Esophagus muscularis mucosa (tissue), 4 donors: ENCODE measurements around the gene LCNL1. TPM values are rescaled to one million over a fixed set of nuclear protein-coding genes. Genes with fewer than 3 reads are reported as not detected.
"Not testable (repeated sequence)": the region's sequence is repeated elsewhere in the genome, so short reads cannot be mapped to it uniquely, and the experiment has no call there.

Source experiments
- DNase-seq: peaks from one replicate; pipeline ENCODE4 v3.0.0-alpha.2; 2017; ENCODE audit errors: extremely low spot score
- H3K27ac ChIP-seq, 4 donors: fragments of 200-600 bp; sonication (generic); replicated peaks in 1 of 4; 1 replicate in 3 of 4; 2 replicates in 1 of 4; pipeline ENCODE4 v1.5.1; 2016 to 2019; ENCODE audit warnings: mild to moderate bottlenecking in 1 of 4
- H3K27me3 ChIP-seq, 4 donors: fragments of 200-600 bp; sonication (generic); one replicate each; pipeline versions ENCODE4 v1.5.1 to v1.6.0; 2016 to 2019
- H3K36me3 ChIP-seq, 4 donors: fragments of 200-600 bp; sonication (generic); one replicate each; pipeline ENCODE4 v1.5.1; 2016 to 2019
- H3K4me1 ChIP-seq, 4 donors: fragments of 200-600 bp; sonication (generic); one replicate each; pipeline ENCODE4 v1.5.1; 2016 to 2019
- H3K4me3 ChIP-seq, 4 donors: fragments of 200-600 bp; sonication (generic); 1 replicate in 2 of 4; 2 replicates in 2 of 4; pipeline ENCODE4 v1.5.1; 2016 to 2019; ENCODE audit warnings: mild to moderate bottlenecking in 4 of 4, moderate library complexity in 1 of 4
- H3K9me3 ChIP-seq, 4 donors: fragments of 200-600 bp; sonication (generic); 1 replicate in 3 of 4; 2 replicates in 1 of 4; pipeline ENCODE4 v1.5.1; 2016 to 2019
- EP300 ChIP-seq: sonication (generic); formaldehyde crosslinking; IDR thresholded peaks from one replicate; pipeline ENCODE4 v1.6.1; 2017; ENCODE audit warnings: antibody characterized with exemption
- POLR2A ChIP-seq: fragments of 450-650 bp; IDR thresholded peaks from one replicate; pipeline ENCODE4 v1.6.1; 2017; ENCODE audit warnings: antibody characterized with exemption, moderate library complexity, mild to moderate bottlenecking, low read depth
- POLR2AphosphoS5 ChIP-seq, 2 donors: sonication (generic); formaldehyde crosslinking; IDR thresholded peaks; one replicate each; pipeline ENCODE4 v1.6.1; 2017; ENCODE audit warnings: antibody characterized with exemption in 2 of 2
- WGBS: methylation state at CpG from one replicate; pipeline ENCODE4 v1.1.5; 2018; 5-methylcytosine and 5-hydroxymethylcytosine counted together
- intact Hi-C: fragments of 100-400 bp; cut with DNase I; formaldehyde crosslinking; loops from one replicate; pipeline ENCODE4 v1.15.1; 2023
- total RNA-seq, 4 donors: library from RNA; depleted of rRNA; stranded (reverse); fragments of >200 nt; gene quantifications; one replicate each; pipeline versions ENCODE4 v1.1.0 to v1.2.1, GENCODE V29; 2016
- TF ChIP-seq, protein P1 (sequence below), 3 experiments: fragments of 200-600 bp in 2 of 3; fragments of 450-650 bp in 1 of 3; sonication (generic) in 2 of 3; IDR thresholded peaks; one replicate each; pipeline ENCODE4 v1.5.1; 2017 to 2019; ENCODE audit warnings: antibody characterized with exemption in 3 of 3, mild to moderate bottlenecking in 2 of 3, moderate library complexity in 1 of 3

LCNL1 gene
- total RNA-seq, 4 donors from 2014 or later: 0.11 to 0.42 (median 0.39) TPM; not detected in 1

DNA sequence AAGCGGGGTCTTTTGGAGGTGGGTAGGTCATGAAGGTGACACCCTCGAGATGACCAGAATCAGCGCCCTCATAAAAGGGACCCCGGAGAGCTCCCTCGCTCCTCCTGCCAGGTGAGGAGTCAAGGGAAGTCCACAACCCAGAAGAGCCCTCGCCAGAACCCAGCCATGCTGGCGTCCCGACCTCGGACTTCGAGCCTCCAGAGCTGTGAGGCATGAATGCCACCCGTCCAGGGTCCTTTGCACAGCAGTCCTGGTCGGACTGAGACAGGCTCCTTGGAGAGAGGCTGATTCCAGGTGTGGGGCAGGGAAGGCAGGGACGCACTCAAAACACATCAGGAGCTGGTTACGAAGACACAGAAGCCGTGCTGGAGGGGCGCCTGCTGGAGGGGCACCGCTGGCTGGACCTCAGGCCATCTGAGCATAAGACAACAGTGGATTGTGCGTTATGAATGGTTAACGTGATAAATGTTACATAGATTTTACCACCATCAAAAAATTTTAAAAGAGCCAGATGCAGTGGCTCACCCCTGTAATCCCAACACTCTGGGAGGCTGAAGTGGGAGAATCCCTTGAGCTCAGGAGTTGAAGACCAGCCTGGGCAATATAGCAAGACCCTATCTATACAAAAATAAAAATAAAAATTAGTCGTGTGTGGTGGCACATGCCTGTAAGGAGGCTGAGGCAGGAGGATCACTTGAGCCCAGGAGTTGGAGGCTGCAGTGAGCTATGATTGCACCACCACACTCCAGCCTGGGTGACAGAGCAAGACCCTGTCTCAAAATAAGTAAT is 19.3 kb downstream of the LCNL1 start:
- Histone ChIP-seq H3K36me3 (no peaks in the 10 kb centered on the region), H3K4me1 (peaks cover 0 to 4% (median 2%) of the 10 kb centered on the region in 4 donors), H3K9me3 (peaks cover 0 to 3% (median 0%) of the 10 kb centered on the region in 4 donors), H3K27me3 (peaks cover 0 to 17% (median under 1%) of the 10 kb centered on the region in 4 donors), H3K4me3 (no peak overlapping the region), H3K27ac (no peak overlapping the region)
- WGBS: 85% methylated on average over 20 of the region's 20 CpGs
- DNase-seq: no peak
- TF ChIP-seq, protein P1, sequence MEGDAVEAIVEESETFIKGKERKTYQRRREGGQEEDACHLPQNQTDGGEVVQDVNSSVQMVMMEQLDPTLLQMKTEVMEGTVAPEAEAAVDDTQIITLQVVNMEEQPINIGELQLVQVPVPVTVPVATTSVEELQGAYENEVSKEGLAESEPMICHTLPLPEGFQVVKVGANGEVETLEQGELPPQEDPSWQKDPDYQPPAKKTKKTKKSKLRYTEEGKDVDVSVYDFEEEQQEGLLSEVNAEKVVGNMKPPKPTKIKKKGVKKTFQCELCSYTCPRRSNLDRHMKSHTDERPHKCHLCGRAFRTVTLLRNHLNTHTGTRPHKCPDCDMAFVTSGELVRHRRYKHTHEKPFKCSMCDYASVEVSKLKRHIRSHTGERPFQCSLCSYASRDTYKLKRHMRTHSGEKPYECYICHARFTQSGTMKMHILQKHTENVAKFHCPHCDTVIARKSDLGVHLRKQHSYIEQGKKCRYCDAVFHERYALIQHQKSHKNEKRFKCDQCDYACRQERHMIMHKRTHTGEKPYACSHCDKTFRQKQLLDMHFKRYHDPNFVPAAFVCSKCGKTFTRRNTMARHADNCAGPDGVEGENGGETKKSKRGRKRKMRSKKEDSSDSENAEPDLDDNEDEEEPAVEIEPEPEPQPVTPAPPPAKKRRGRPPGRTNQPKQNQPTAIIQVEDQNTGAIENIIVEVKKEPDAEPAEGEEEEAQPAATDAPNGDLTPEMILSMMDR (IDR thresholded peaks at IDR 0.05): no peak
- TF ChIP-seq POLR2AphosphoS5 (IDR thresholded peaks at IDR 0.05): no peak
- no peak for TF ChIP-seq POLR2A
- TF ChIP-seq EP300: no peak
- intact Hi-C loops: no loop called here

DNA sequence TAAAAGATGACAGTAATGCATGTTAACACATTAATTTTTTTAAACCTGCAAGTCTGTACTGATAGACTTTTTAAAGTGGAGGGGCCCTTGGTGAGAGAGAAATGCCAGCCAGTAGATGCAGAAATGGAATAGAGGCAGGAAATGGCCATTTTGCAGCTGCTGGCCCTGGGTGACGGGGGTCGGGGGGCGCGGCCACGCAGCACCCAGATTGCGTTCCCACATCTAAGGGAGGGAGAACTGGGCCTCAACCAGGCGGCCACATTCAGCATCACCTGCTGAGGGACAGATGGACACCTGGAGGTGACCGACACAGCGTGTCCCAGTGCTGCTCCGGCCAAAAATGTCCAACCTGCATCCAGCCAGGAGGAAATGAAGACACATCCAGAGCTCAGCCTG is 19.9 kb downstream of the LCNL1 start:
- Histone ChIP-seq H3K4me3 (no peak overlapping the region), H3K27ac (no peak overlapping the region), H3K4me1 (peaks cover 0 to 8% (median 4%) of the 10 kb centered on the region in 4 donors), H3K36me3 (peaks cover 0 to 2% (median 0%) of the 10 kb centered on the region in 4 donors), H3K9me3 (peaks cover 0 to 3% (median 0%) of the 10 kb centered on the region in 4 donors), H3K27me3 (peaks cover 0 to 11% (median 0%) of the 10 kb centered on the region in 4 donors)
- DNase-seq: no peak
- 83% methylated on average over 10 of the region's 10 CpGs for WGBS
- no peak for TF ChIP-seq EP300
- TF ChIP-seq POLR2AphosphoS5 (IDR thresholded peaks at IDR 0.05): no peak
- TF ChIP-seq POLR2A: no peak
- TF ChIP-seq, protein P1 (IDR thresholded peaks at IDR 0.05): no peak
- intact Hi-C loops: no loop called here

- H3K27me3 ChIP-seq, intact Hi-C loops, DNase-seq, H3K9me3 ChIP-seq, H3K4me3 ChIP-seq, H3K27ac ChIP-seq: not testable (repeated sequence)
- H3K4me1 ChIP-seq: peaks cover 0 to 12% (median 6%) of the 10 kb centered on the region in 4 donors
- H3K36me3 ChIP-seq: peaks cover 0 to 18% (median 12%) of the 10 kb centered on the region in 4 donors
- TF ChIP-seq, protein P1 (IDR thresholded peaks at IDR 0.05): peak; percentile 17 to 50 (median 39)
- WGBS: 42% methylated on average over 16 of the region's 17 CpGs
Measured at GRCh38 chr9:137004285-137004684, 21.5 kb downstream of the LCNL1 start.

DNA sequence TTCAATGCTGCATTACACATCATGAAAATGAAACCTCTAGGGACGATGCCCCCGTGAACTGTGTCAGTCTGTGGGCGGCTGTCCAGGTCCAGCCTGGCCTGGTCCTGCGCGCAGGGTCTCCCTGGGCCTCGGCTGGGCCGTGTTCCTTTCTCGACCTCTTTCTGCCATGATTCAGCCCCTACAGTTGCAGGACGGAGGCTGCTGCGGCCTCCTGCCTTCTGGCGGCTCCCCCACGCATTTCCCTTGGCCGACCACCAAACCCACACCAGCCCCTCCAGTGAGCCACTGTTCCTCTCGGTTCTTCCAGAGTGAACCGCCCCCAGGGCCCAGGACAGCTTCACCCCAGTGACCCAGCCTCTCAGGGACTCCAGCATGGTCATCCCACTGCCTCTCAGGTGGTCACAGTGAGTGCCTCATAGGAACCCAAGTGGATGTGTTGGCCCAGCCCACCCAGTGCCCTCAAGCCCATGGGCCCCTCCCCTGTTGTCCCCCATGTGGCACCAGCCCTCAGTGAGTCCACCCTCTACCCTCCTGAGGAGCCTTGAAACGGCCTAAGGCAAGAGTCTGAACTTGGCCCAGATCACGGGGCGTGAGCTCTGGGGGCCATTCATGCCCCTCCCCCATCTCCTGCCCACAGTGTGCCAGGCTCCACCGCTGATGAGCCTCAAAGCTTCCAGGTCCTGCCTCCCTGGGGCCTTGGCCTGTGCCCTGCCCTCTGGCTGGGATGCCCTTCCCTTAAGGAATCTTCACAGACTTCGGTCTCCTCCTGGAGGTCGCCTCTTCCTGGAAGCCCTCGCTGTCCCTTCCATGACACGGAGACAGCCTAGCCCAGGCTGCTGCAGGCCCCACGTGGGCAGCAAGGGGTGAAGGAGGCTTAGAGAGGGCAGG is 23.6 kb downstream of the LCNL1 start:
- Histone ChIP-seq H3K27ac (no peak overlapping the region), H3K9me3 (peaks cover 0 to 3% (median 0%) of the 10 kb centered on the region in 4 donors), H3K4me3 (no peak overlapping the region), H3K36me3 (peaks cover 3 to 37% (median 28%) of the 10 kb centered on the region in 4 donors), H3K4me1 (peaks cover 0 to 12% (median 6%) of the 10 kb centered on the region in 4 donors), H3K27me3 (no peaks in the 10 kb centered on the region)
- 77% methylated on average over 22 of the region's 24 CpGs for WGBS
- intact Hi-C loops: no loop called here
- DNase-seq: no peak
- TF ChIP-seq, protein P1 (IDR thresholded peaks at IDR 0.05): no peak
- TF ChIP-seq EP300: no peak
- TF ChIP-seq POLR2A: no peak
- TF ChIP-seq POLR2AphosphoS5 (IDR thresholded peaks at IDR 0.05): no peak
